SJSA1 (cell line): ENCODE results near the gene IGF2BP2. TPM values are rescaled to one million over a fixed set of nuclear protein-coding genes. Genes with fewer than 3 reads are reported as not detected.
"Not testable (repeated sequence)": the region's sequence is repeated elsewhere in the genome, so short reads cannot be mapped to it uniquely, and the experiment has no call there.

Experiments
- DNase-seq, 2 experiments: peaks; one replicate each; pipeline ENCODE4 v3.0.0-alpha.2; 2015 to 2020; ENCODE audit warnings: low spot score in 2 of 2, low read depth in 1 of 2
- H3K27ac ChIP-seq: fragments of 250-450 bp; sonication (Bioruptor Pico); 2 replicates; pipeline ENCODE4 v1.5.1; 2020; ENCODE audit warnings: mild to moderate bottlenecking, moderate library complexity
- H3K27me3 ChIP-seq: fragments of 250-450 bp; sonication (Bioruptor Pico); replicated peaks from 2 replicates; pipeline ENCODE4 v1.5.1; 2020; ENCODE audit warnings: mild to moderate bottlenecking, moderate library complexity
- H3K36me3 ChIP-seq: fragments of 250-450 bp; sonication (Bioruptor Pico); 2 replicates; pipeline ENCODE4 v1.5.1; 2020; ENCODE audit warnings: mild to moderate bottlenecking
- H3K4me1 ChIP-seq: fragments of 250-450 bp; sonication (Bioruptor Pico); replicated peaks from 2 replicates; pipeline ENCODE4 v1.6.1; 2021; ENCODE audit warnings: mild to moderate bottlenecking
- H3K4me3 ChIP-seq: fragments of 250-450 bp; sonication (Bioruptor Pico); 2 replicates; pipeline ENCODE4 v1.5.1; 2020; ENCODE audit warnings: mild to moderate bottlenecking
- H3K9me3 ChIP-seq: fragments of 250-450 bp; sonication (Bioruptor Pico); replicated peaks from 2 replicates; pipeline ENCODE4 v1.5.1; 2020; ENCODE audit warnings: mild to moderate bottlenecking
- total RNA-seq: library from RNA; depleted of rRNA; stranded (reverse); fragments of >200 nt; shearing (Covaris generic); gene quantifications from 2 replicates; pipeline ENCODE4 v1.2.3, GENCODE V29; 2014

IGF2BP2 gene
- total RNA-seq, 1 experiment from 2014 or later: 96.5 TPM

- no peak overlapping the region for H3K27ac ChIP-seq
- no peak overlapping the region for H3K4me3 ChIP-seq
- no peaks in the 10 kb centered on the region for H3K27me3 ChIP-seq
- H3K36me3 ChIP-seq: peaks cover 18% of the 10 kb centered on the region
- H3K9me3 ChIP-seq: no peaks in the 10 kb centered on the region
- peaks cover 7% of the 10 kb centered on the region for H3K4me1 ChIP-seq
- DNase-seq: peak; percentile 20 to 63
Measured at GRCh38 chr3:185807445-185808068, 17.3 kb downstream of the IGF2BP2 start.

- not testable (repeated sequence) for H3K36me3 ChIP-seq, H3K4me3 ChIP-seq, H3K27me3 ChIP-seq, H3K27ac ChIP-seq, DNase-seq, H3K9me3 ChIP-seq
- peaks cover 40% of the 10 kb centered on the region for H3K4me1 ChIP-seq
Measured at GRCh38 chr3:185798831-185799110, 26.1 kb downstream of the IGF2BP2 start.

GRCh38 chr3:185797993-185798830, 26.6 kb downstream of the IGF2BP2 start:
- H3K4me3 ChIP-seq: no peak overlapping the region
- no peaks in the 10 kb centered on the region for H3K9me3 ChIP-seq
- H3K4me1 ChIP-seq: peaks cover 40% of the 10 kb centered on the region
- H3K36me3 ChIP-seq: no peaks in the 10 kb centered on the region
- H3K27me3 ChIP-seq: no peaks in the 10 kb centered on the region
- DNase-seq: no peak
- H3K27ac ChIP-seq: no peak overlapping the region

GRCh38 chr3:185797108-185797881, 27.5 kb downstream of the IGF2BP2 start:
- Histone ChIP-seq H3K4me1 (peaks cover 40% of the 10 kb centered on the region), H3K9me3 (no peaks in the 10 kb centered on the region), H3K27ac (peak overlapping the region; percentile 58), H3K27me3 (no peaks in the 10 kb centered on the region), H3K36me3 (no peaks in the 10 kb centered on the region), H3K4me3 (no peak overlapping the region)
- DNase-seq: no peak

GRCh38 chr3:185796431-185797107, 28.3 kb downstream of the IGF2BP2 start:
- Histone ChIP-seq H3K4me1 (peaks cover 40% of the 10 kb centered on the region), H3K27ac (peak overlapping the region; percentile 58), H3K36me3 (no peaks in the 10 kb centered on the region), H3K9me3 (no peaks in the 10 kb centered on the region), H3K4me3 (no peak overlapping the region), H3K27me3 (no peaks in the 10 kb centered on the region)
- peak in 1 of 2 experiments; percentile 62 for DNase-seq

- Histone ChIP-seq H3K36me3 (no peaks in the 10 kb centered on the region), H3K27me3 (no peaks in the 10 kb centered on the region), H3K4me3 (no peak overlapping the region), H3K9me3 (no peaks in the 10 kb centered on the region), H3K27ac (no peak overlapping the region), H3K4me1 (peaks cover 30% of the 10 kb centered on the region)
- no peak for DNase-seq
Measured at GRCh38 chr3:185793381-185793780, 31.5 kb downstream of the IGF2BP2 start.

GRCh38 chr3:185792955-185793354, 31.9 kb downstream of the IGF2BP2 start:
- Histone ChIP-seq H3K27me3 (no peaks in the 10 kb centered on the region), H3K9me3 (no peaks in the 10 kb centered on the region), H3K27ac (no peak overlapping the region), H3K4me1 (peaks cover 26% of the 10 kb centered on the region), H3K4me3 (no peak overlapping the region), H3K36me3 (no peaks in the 10 kb centered on the region)
- no peak for DNase-seq

- DNase-seq: no peak
- H3K27ac ChIP-seq: no peak overlapping the region
- no peaks in the 10 kb centered on the region for H3K9me3 ChIP-seq
- H3K27me3 ChIP-seq: no peaks in the 10 kb centered on the region
- no peak overlapping the region for H3K4me3 ChIP-seq
- peaks cover 5% of the 10 kb centered on the region for H3K4me1 ChIP-seq
- no peaks in the 10 kb centered on the region for H3K36me3 ChIP-seq
Measured at GRCh38 chr3:185789891-185790830, 34.7 kb downstream of the IGF2BP2 start.

GRCh38 chr3:185789134-185789533, 35.7 kb downstream of the IGF2BP2 start:
- H3K4me1 ChIP-seq: no peaks in the 10 kb centered on the region
- no peak for DNase-seq

GRCh38 chr3:185788292-185788691, 36.5 kb downstream of the IGF2BP2 start:
- no peak overlapping the region for H3K27ac ChIP-seq
- no peak for DNase-seq
- H3K27me3 ChIP-seq: no peaks in the 10 kb centered on the region
- H3K9me3 ChIP-seq: no peaks in the 10 kb centered on the region
- no peak overlapping the region for H3K4me3 ChIP-seq
- H3K4me1 ChIP-seq: no peaks in the 10 kb centered on the region; the same call in 1 of the 2 replicates
- H3K36me3 ChIP-seq: peaks cover 9% of the 10 kb centered on the region

More at GRCh38 chr3:185789134-185789533, 35.7 kb downstream of the IGF2BP2 start:
- Histone ChIP-seq H3K9me3 (no peaks in the 10 kb centered on the region), H3K36me3 (peaks cover 7% of the 10 kb centered on the region), H3K4me3 (no peak overlapping the region), H3K27ac (no peak overlapping the region), H3K27me3 (no peaks in the 10 kb centered on the region)

GRCh38 chr3:185786956-185787877, 37.6 kb downstream of the IGF2BP2 start:
- Histone ChIP-seq H3K9me3 (no peaks in the 10 kb centered on the region), H3K27me3 (no peaks in the 10 kb centered on the region), H3K27ac (no peak overlapping the region), H3K36me3 (peaks cover 18% of the 10 kb centered on the region), H3K4me3 (no peak overlapping the region), H3K4me1 (peaks cover 6% of the 10 kb centered on the region)
- no peak for DNase-seq

- not testable (repeated sequence) for H3K27ac ChIP-seq, DNase-seq, H3K27me3 ChIP-seq, H3K4me3 ChIP-seq, H3K9me3 ChIP-seq
- Histone ChIP-seq H3K4me1 (peaks cover 16% of the 10 kb centered on the region), H3K36me3 (peaks cover 19% of the 10 kb centered on the region)
Measured at GRCh38 chr3:185786258-185786657, 38.6 kb downstream of the IGF2BP2 start.
